Muscle layer of colon (tissue), 2 donors: ENCODE measurements around the gene SLC25A42.

Source experiments
- H3K27ac ChIP-seq: one replicate; pipeline ENCODE4 v1.7.0; 2013; ENCODE audit warnings: low read depth, mild to moderate bottlenecking, low read length, moderate library complexity
- H3K27me3 ChIP-seq, 2 donors: one replicate each; pipeline ENCODE4 v1.7.0; 2013; ENCODE audit warnings: low read length in 2 of 2, mild to moderate bottlenecking in 2 of 2; ENCODE audit not compliant: insufficient read depth in 2 of 2, control insufficient read depth in 1 of 2
- H3K36me3 ChIP-seq: one replicate; pipeline ENCODE4 v1.7.0; 2013; ENCODE audit warnings: mild to moderate bottlenecking, low read length; ENCODE audit not compliant: insufficient read depth
- H3K4me1 ChIP-seq: one replicate; pipeline ENCODE4 v1.7.0; 2013; ENCODE audit warnings: mild to moderate bottlenecking, low read length; ENCODE audit not compliant: insufficient read depth
- H3K4me3 ChIP-seq, 2 donors: one replicate each; pipeline ENCODE4 v1.7.0; 2013; ENCODE audit warnings: low read length in 2 of 2, low read depth in 1 of 2, mild to moderate bottlenecking in 1 of 2, moderate library complexity in 1 of 2
- H3K9ac ChIP-seq: one replicate; pipeline ENCODE4 v1.7.0; 2013; ENCODE audit warnings: low read length
- H3K9me3 ChIP-seq: one replicate; pipeline ENCODE4 v1.7.0; 2013; ENCODE audit warnings: mild to moderate bottlenecking, low read length
- donor health status: abdominal sarcoma.
- donor health status: Adenocarcinoma of cecum.

SLC25A42 gene

GRCh38 chr19:19076476-19076875, 12.7 kb downstream of the SLC25A42 start:
- H3K4me3 ChIP-seq = no peak overlapping the region
- H3K36me3 ChIP-seq = no peaks in the 10 kb centered on the region
- no peak overlapping the region for H3K9ac ChIP-seq
- no peak overlapping the region for H3K27ac ChIP-seq
- H3K27me3 ChIP-seq = no peaks in the 10 kb centered on the region
- no peaks in the 10 kb centered on the region for H3K4me1 ChIP-seq
- no peaks in the 10 kb centered on the region for H3K9me3 ChIP-seq

- no peak overlapping the region for H3K9ac ChIP-seq
- no peaks in the 10 kb centered on the region for H3K4me1 ChIP-seq
These were observed 13.3 kb downstream of the SLC25A42 start for GRCh38 chr19:19077103-19077502.

GRCh38 chr19:19078801-19079200, 15.0 kb downstream of the SLC25A42 start:
- no peak overlapping the region for H3K27ac ChIP-seq
- H3K36me3 ChIP-seq = no peaks in the 10 kb centered on the region
- no peak overlapping the region for H3K4me3 ChIP-seq
- no peaks in the 10 kb centered on the region for H3K27me3 ChIP-seq
- H3K9me3 ChIP-seq = no peaks in the 10 kb centered on the region
- H3K4me1 ChIP-seq = no peaks in the 10 kb centered on the region
- no peak overlapping the region for H3K9ac ChIP-seq

More at GRCh38 chr19:19077103-19077502, 13.3 kb downstream of the SLC25A42 start:
- no peaks in the 10 kb centered on the region for H3K9me3 ChIP-seq
- no peak overlapping the region for H3K4me3 ChIP-seq
- H3K27me3 ChIP-seq = no peaks in the 10 kb centered on the region
- no peaks in the 10 kb centered on the region for H3K36me3 ChIP-seq
- no peak overlapping the region for H3K27ac ChIP-seq

GRCh38 chr19:19079571-19079970, 15.8 kb downstream of the SLC25A42 start:
- H3K27ac ChIP-seq = no peak overlapping the region
- no peak overlapping the region for H3K9ac ChIP-seq
- H3K27me3 ChIP-seq = no peaks in the 10 kb centered on the region
- H3K9me3 ChIP-seq = no peaks in the 10 kb centered on the region
- H3K4me3 ChIP-seq = no peak overlapping the region
- H3K36me3 ChIP-seq = no peaks in the 10 kb centered on the region
- H3K4me1 ChIP-seq = no peaks in the 10 kb centered on the region

GRCh38 chr19:19081642-19082151, 17.9 kb downstream of the SLC25A42 start:
- Histone ChIP-seq H3K4me3 (no peak overlapping the region), H3K27ac (no peak overlapping the region), H3K36me3 (no peaks in the 10 kb centered on the region), H3K4me1 (no peaks in the 10 kb centered on the region), H3K9me3 (no peaks in the 10 kb centered on the region), H3K9ac (no peak overlapping the region), H3K27me3 (no peaks in the 10 kb centered on the region)

- no peaks in the 10 kb centered on the region for H3K27me3 ChIP-seq
- H3K27ac ChIP-seq = no peak overlapping the region
- H3K9me3 ChIP-seq = no peaks in the 10 kb centered on the region
- H3K36me3 ChIP-seq = no peaks in the 10 kb centered on the region
- no peaks in the 10 kb centered on the region for H3K4me1 ChIP-seq
- H3K9ac ChIP-seq = no peak overlapping the region
- H3K4me3 ChIP-seq = no peak overlapping the region
These were observed 19.8 kb downstream of the SLC25A42 start for GRCh38 chr19:19083413-19084178.

GRCh38 chr19:19087676-19088075, 23.9 kb downstream of the SLC25A42 start:
- H3K27ac ChIP-seq = no peak overlapping the region
- no peaks in the 10 kb centered on the region for H3K36me3 ChIP-seq
- no peak overlapping the region for H3K9ac ChIP-seq
- no peak overlapping the region for H3K4me3 ChIP-seq
- H3K9me3 ChIP-seq = no peaks in the 10 kb centered on the region
- no peaks in the 10 kb centered on the region for H3K27me3 ChIP-seq
- H3K4me1 ChIP-seq = no peaks in the 10 kb centered on the region

- Histone ChIP-seq H3K9ac (no peak overlapping the region), H3K9me3 (no peaks in the 10 kb centered on the region), H3K27ac (no peak overlapping the region), H3K36me3 (peaks cover 11% of the 10 kb centered on the region), H3K4me3 (no peak overlapping the region), H3K4me1 (no peaks in the 10 kb centered on the region), H3K27me3 (no peaks in the 10 kb centered on the region)
These were observed 30.7 kb downstream of the SLC25A42 start for GRCh38 chr19:19094513-19094912.

GRCh38 chr19:19095691-19096090, 31.9 kb downstream of the SLC25A42 start:
- Histone ChIP-seq H3K9me3 (no peaks in the 10 kb centered on the region), H3K4me1 (no peaks in the 10 kb centered on the region), H3K27me3 (no peaks in the 10 kb centered on the region), H3K36me3 (peaks cover 11% of the 10 kb centered on the region), H3K4me3 (no peak overlapping the region), H3K9ac (no peak overlapping the region), H3K27ac (no peak overlapping the region)

- Histone ChIP-seq H3K9me3 (no peaks in the 10 kb centered on the region), H3K9ac (no peak overlapping the region), H3K27ac (no peak overlapping the region), H3K4me1 (no peaks in the 10 kb centered on the region), H3K27me3 (no peaks in the 10 kb centered on the region), H3K4me3 (no peak overlapping the region), H3K36me3 (peaks cover 14% of the 10 kb centered on the region)
These were observed 33.1 kb downstream of the SLC25A42 start for GRCh38 chr19:19096641-19097627.

GRCh38 chr19:19098084-19098702, 34.4 kb downstream of the SLC25A42 start:
- no peak overlapping the region for H3K27ac ChIP-seq
- H3K9me3 ChIP-seq = no peaks in the 10 kb centered on the region
- H3K36me3 ChIP-seq = peaks cover 14% of the 10 kb centered on the region
- no peaks in the 10 kb centered on the region for H3K27me3 ChIP-seq
- no peak overlapping the region for H3K9ac ChIP-seq
- no peak overlapping the region for H3K4me3 ChIP-seq
- no peaks in the 10 kb centered on the region for H3K4me1 ChIP-seq
